H7 (cell line): ENCODE results near the gene FBXW10B. TPM values are rescaled to one million over a fixed set of nuclear protein-coding genes. Genes with fewer than 3 reads are reported as not detected.
"Not testable (repeated sequence)": the region's sequence is repeated elsewhere in the genome, so short reads cannot be mapped to it uniquely, and the experiment has no call there.

ENCODE experiments used
- DNase-seq: peaks from one replicate; pipeline ENCODE4 v3.0.0; 2012
- H3K27me3 ChIP-seq: 2 replicates; pipeline ENCODE4 v1.6.0; 2011; ENCODE audit warnings: mild to moderate bottlenecking, low read length; ENCODE audit not compliant: control insufficient read depth, insufficient read depth
- H3K36me3 ChIP-seq: replicated peaks from 2 replicates; pipeline ENCODE4 v1.5.1; 2011; ENCODE audit warnings: low read length; ENCODE audit not compliant: control insufficient read depth, insufficient read depth
- H3K4me3 ChIP-seq: 2 replicates; pipeline ENCODE4 v1.5.1; 2011; ENCODE audit warnings: low read depth, mild to moderate bottlenecking, control low read depth, low read length, moderate library complexity; ENCODE audit not compliant: insufficient read depth
- total RNA-seq: library from RNA; depleted of rRNA; stranded (reverse); fragments of >200 nt; shearing (Covaris generic); gene quantifications from 2 replicates; pipeline ENCODE4 v1.2.3, GENCODE V29; 2014; rRNA removed

The FBXW10B gene
- total RNA-seq, 1 experiment from 2014 or later: not detected

GRCh38 chr17:15592960-15593359 is 26.5 kb downstream of the FBXW10B start:
- not testable (repeated sequence) for H3K27me3 ChIP-seq

GRCh38 chr17:15591986-15592385 is 27.5 kb downstream of the FBXW10B start:
- not testable (repeated sequence) for DNase-seq, H3K36me3 ChIP-seq, H3K27me3 ChIP-seq, H3K4me3 ChIP-seq

More at GRCh38 chr17:15592960-15593359, 26.5 kb downstream of the FBXW10B start:
- DNase-seq, H3K36me3 ChIP-seq, H3K4me3 ChIP-seq: not testable (repeated sequence)

DNA sequence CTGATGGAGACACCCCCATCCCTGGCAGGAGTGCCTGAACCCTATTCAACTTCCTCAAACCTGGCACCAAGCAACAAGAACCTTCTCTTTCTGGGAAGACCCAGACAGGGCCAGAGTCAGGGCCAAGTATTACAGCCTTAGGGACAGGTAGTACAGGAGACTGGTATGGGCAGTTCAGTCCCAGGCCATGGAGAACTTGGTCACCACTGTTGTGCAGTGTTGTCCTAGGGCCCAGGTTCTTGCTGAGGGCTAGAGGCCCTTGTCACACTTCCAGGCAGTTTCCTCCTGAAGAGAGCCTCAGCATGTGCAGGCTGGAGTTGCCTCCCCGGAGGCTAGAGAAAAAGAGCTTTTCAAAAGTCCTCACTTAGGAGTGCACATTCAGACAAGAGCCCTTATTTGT is 28.7 kb downstream of the FBXW10B start:
- H3K36me3 ChIP-seq, H3K4me3 ChIP-seq, DNase-seq, H3K27me3 ChIP-seq: not testable (repeated sequence)

- H3K36me3 ChIP-seq, DNase-seq, H3K4me3 ChIP-seq, H3K27me3 ChIP-seq: not testable (repeated sequence)
Observed at GRCh38 chr17:15589544-15590536, 29.7 kb downstream of the FBXW10B start.

DNA sequence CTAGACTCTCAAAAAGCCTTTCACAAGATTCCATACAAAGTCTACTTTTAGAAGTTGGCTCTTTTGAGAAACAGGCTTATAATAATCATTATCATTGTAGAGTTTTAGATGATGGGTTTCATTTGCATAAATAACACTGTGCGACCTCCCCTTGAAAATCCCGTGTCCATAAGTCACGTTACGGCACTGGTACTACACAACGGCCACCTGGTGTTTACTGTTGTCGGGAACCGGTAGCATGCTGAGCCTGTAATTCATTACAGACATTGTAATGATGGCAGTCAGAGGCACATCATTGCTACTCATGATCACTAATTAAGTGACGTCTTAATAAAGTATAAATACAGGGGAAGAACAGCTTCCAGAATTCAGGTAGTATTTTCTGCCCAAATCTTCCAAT is 31.5 kb downstream of the FBXW10B start:
- H3K4me3 ChIP-seq, DNase-seq, H3K27me3 ChIP-seq, H3K36me3 ChIP-seq: not testable (repeated sequence)

GRCh38 chr17:15583313-15583712 is 36.2 kb downstream of the FBXW10B start:
- not testable (repeated sequence) for H3K36me3 ChIP-seq, H3K27me3 ChIP-seq, H3K4me3 ChIP-seq, DNase-seq

- H3K4me3 ChIP-seq, H3K36me3 ChIP-seq: not testable (repeated sequence)
Observed at GRCh38 chr17:15581462-15581861, 38.0 kb downstream of the FBXW10B start.

DNA sequence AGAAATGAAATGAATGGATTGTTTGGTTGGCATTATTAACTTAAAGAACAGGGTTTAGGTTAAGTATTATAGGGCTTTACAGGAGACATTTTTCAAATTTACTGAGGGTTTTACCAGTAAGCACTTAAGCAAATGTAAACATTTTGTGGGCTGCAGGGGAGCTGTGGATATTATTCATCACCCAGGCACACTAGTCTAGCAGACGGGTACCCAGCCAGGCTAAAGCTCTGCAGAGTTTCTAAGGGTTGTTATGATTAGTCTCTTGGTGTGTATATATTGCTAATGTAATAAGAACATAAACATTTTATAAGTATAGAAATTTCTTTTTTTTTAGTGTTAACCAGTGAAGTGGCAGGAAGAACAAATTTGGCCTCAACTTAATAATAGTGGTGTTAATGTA is 42.7 kb downstream of the FBXW10B start:
- not testable (repeated sequence) for H3K27me3 ChIP-seq, H3K36me3 ChIP-seq, DNase-seq, H3K4me3 ChIP-seq

More at GRCh38 chr17:15581462-15581861, 38.0 kb downstream of the FBXW10B start:
- DNase-seq, H3K27me3 ChIP-seq: not testable (repeated sequence)

DNA sequence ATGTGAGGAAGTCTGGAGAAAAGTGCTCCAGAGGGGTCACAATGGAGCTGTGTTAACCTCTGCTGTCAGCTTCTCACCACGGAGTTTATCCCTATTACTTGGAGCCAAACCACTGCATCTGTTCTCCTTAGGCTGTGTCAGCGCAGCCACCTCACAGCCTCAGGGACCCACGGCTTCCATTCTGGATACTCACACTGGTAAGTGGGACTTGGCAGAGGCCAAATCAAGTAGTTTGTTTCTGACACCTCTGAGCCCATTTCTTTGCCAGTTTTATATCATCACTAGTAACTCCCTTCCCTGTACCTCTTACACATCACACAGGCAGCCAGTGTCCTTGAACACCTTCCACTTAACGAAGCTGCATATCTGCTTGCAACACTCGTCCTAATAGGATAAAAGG is 44.8 kb downstream of the FBXW10B start:
- not testable (repeated sequence) for H3K36me3 ChIP-seq, DNase-seq, H3K27me3 ChIP-seq, H3K4me3 ChIP-seq

- H3K36me3 ChIP-seq, H3K4me3 ChIP-seq, H3K27me3 ChIP-seq: not testable (repeated sequence)
- DNase-seq: peak; percentile 5
Observed at GRCh38 chr17:15573870-15574269, 45.6 kb downstream of the FBXW10B start.

Other genes starting within 250 kb of the FBXW10B start
- 3.9 and 4.7 TPM in 2 replicates for gene CDRT4, start 152.1 kb downstream of the FBXW10B start, total RNA-seq
- 7.1 and 15.1 TPM in 2 replicates for gene TVP23C, start 56.2 kb downstream of the FBXW10B start, total RNA-seq
- 17.1 and 21.9 TPM in 2 replicates for gene TRIM16, start 64.6 kb upstream of the FBXW10B start, total RNA-seq
- 49.9 and 58.9 TPM in 2 replicates for gene ZNF286A, start 80.0 kb upstream of the FBXW10B start, total RNA-seq
- gene TBC1D26, start 112.6 kb upstream of the FBXW10B start, total RNA-seq: 3.8 and 7.7 TPM in 2 replicates